Effector memory CD4-positive, alpha-beta T cell (primary cell): ENCODE data around the gene GABPB1.
"Not testable (repeated sequence)": the region's sequence is repeated elsewhere in the genome, so short reads cannot be mapped to it uniquely, and the experiment has no call there.

Experiments used
- DNase-seq, 3 donors: peaks; one replicate each; pipeline ENCODE4 v3.0.0-alpha.2; 2020
- H3K27ac ChIP-seq: 2 replicates; pipeline ENCODE4 v1.7.0; 2013; ENCODE audit warnings: mild to moderate bottlenecking, low read length, moderate library complexity; ENCODE audit not compliant: insufficient read depth, poor library complexity, severe bottlenecking
- H3K27me3 ChIP-seq: replicated peaks from 2 replicates; pipeline ENCODE4 v1.7.0; 2013; ENCODE audit warnings: mild to moderate bottlenecking, low read length; ENCODE audit not compliant: insufficient read depth, control insufficient read depth, poor library complexity, severe bottlenecking
- H3K36me3 ChIP-seq: 2 replicates; pipeline ENCODE4 v1.7.0; 2013; ENCODE audit warnings: mild to moderate bottlenecking, low read length, moderate library complexity; ENCODE audit not compliant: control insufficient read depth, insufficient read depth
- H3K4me1 ChIP-seq: 2 replicates; pipeline ENCODE4 v1.7.0; 2013; ENCODE audit warnings: low read length, mild to moderate bottlenecking; ENCODE audit not compliant: control insufficient read depth, insufficient read depth, poor library complexity, severe bottlenecking
- H3K4me3 ChIP-seq: 2 replicates; pipeline ENCODE4 v1.7.0; 2013; ENCODE audit warnings: low read length, low read depth, mild to moderate bottlenecking; ENCODE audit not compliant: insufficient read depth, poor library complexity, severe bottlenecking
- H3K9me3 ChIP-seq: 2 replicates; pipeline ENCODE4 v1.7.0; 2013; ENCODE audit warnings: mild to moderate bottlenecking, low read length, moderate library complexity; ENCODE audit not compliant: control insufficient read depth

The GABPB1 gene

GRCh38 chr15:50369564-50369963 is 14.6 kb upstream of the GABPB1 start:
- H3K36me3 ChIP-seq, H3K4me1 ChIP-seq, H3K27ac ChIP-seq, DNase-seq, H3K27me3 ChIP-seq, H3K9me3 ChIP-seq, H3K4me3 ChIP-seq: not testable (repeated sequence)

- Histone ChIP-seq H3K27me3 (no peaks in the 10 kb centered on the region), H3K36me3 (no peaks in the 10 kb centered on the region), H3K9me3 (no peaks in the 10 kb centered on the region), H3K4me3 (no peak overlapping the region), H3K4me1 (no peaks in the 10 kb centered on the region), H3K27ac (no peak overlapping the region)
- no peak for DNase-seq
Observed at GRCh38 chr15:50365971-50366370, 11.0 kb upstream of the GABPB1 start.

- DNase-seq, result no peak
- Histone ChIP-seq H3K4me3 (no peak overlapping the region), H3K36me3 (no peaks in the 10 kb centered on the region), H3K4me1 (no peaks in the 10 kb centered on the region), H3K27ac (no peak overlapping the region), H3K9me3 (no peaks in the 10 kb centered on the region), H3K27me3 (no peaks in the 10 kb centered on the region)
Observed at GRCh38 chr15:50365570-50365969, 10.6 kb upstream of the GABPB1 start.

GRCh38 chr15:50363612-50364011 is 8.6 kb upstream of the GABPB1 start:
- no peak for DNase-seq
- no peaks in the 10 kb centered on the region for H3K27me3 ChIP-seq
- H3K36me3 ChIP-seq, result no peaks in the 10 kb centered on the region
- no peaks in the 10 kb centered on the region for H3K9me3 ChIP-seq
- peaks cover 6% of the 10 kb centered on the region for H3K4me1 ChIP-seq
- H3K4me3 ChIP-seq, result no peak overlapping the region
- no peak overlapping the region for H3K27ac ChIP-seq

- Histone ChIP-seq H3K4me1 (peaks cover 14% of the 10 kb centered on the region), H3K27me3 (no peaks in the 10 kb centered on the region), H3K36me3 (no peaks in the 10 kb centered on the region)
Observed at GRCh38 chr15:50361756-50362155, 6.8 kb upstream of the GABPB1 start.

GRCh38 chr15:50358845-50359244 is 3.8 kb upstream of the GABPB1 start:
- H3K4me3 ChIP-seq, result no peak overlapping the region
- no peaks in the 10 kb centered on the region for H3K36me3 ChIP-seq
- no peak overlapping the region for H3K27ac ChIP-seq
- DNase-seq, result no peak
- no peaks in the 10 kb centered on the region for H3K9me3 ChIP-seq
- H3K27me3 ChIP-seq, result no peaks in the 10 kb centered on the region
- H3K4me1 ChIP-seq, result peaks cover 24% of the 10 kb centered on the region

More at GRCh38 chr15:50361756-50362155, 6.8 kb upstream of the GABPB1 start:
- no peak overlapping the region for H3K27ac ChIP-seq
- DNase-seq, result no peak
- no peaks in the 10 kb centered on the region for H3K9me3 ChIP-seq
- H3K4me3 ChIP-seq, result no peak overlapping the region

- Histone ChIP-seq H3K4me3 (peak overlapping the region; percentile 95), H3K27ac (peak overlapping the region; percentile 97), H3K4me1 (peaks cover 29% of the 10 kb centered on the region), H3K9me3 (no peaks in the 10 kb centered on the region), H3K27me3 (no peaks in the 10 kb centered on the region), H3K36me3 (no peaks in the 10 kb centered on the region)
- no peak for DNase-seq
Observed at GRCh38 chr15:50355980-50356379, 982 bp upstream of the GABPB1 start.

- no peak for DNase-seq
- Histone ChIP-seq H3K4me3 (peak overlapping the region; percentile 95), H3K27ac (peak overlapping the region; percentile 97), H3K4me1 (peaks cover 32% of the 10 kb centered on the region), H3K27me3 (no peaks in the 10 kb centered on the region), H3K36me3 (no peaks in the 10 kb centered on the region), H3K9me3 (no peaks in the 10 kb centered on the region)
Observed at GRCh38 chr15:50355619-50355905, 564 bp upstream of the GABPB1 start.

- Histone ChIP-seq H3K27me3 (no peaks in the 10 kb centered on the region), H3K4me3 (peak overlapping the region; percentile 95), H3K9me3 (no peaks in the 10 kb centered on the region), H3K36me3 (no peaks in the 10 kb centered on the region), H3K4me1 (peaks cover 45% of the 10 kb centered on the region), H3K27ac (peak overlapping the region; percentile 97)
- DNase-seq, result peak; percentile 18 to 36 (median 19)
Observed at GRCh38 chr15:50353975-50354837, 792 bp downstream of the GABPB1 start.

GRCh38 chr15:50353251-50353974 is 1.6 kb downstream of the GABPB1 start:
- peaks cover 40% of the 10 kb centered on the region for H3K4me1 ChIP-seq
- peak overlapping the region; percentile 97 for H3K27ac ChIP-seq
- no peak for DNase-seq
- no peaks in the 10 kb centered on the region for H3K9me3 ChIP-seq
- no peaks in the 10 kb centered on the region for H3K27me3 ChIP-seq
- peak overlapping the region; percentile 95 for H3K4me3 ChIP-seq
- no peaks in the 10 kb centered on the region for H3K36me3 ChIP-seq
